Renal pelvis (tissue), 4 donors: ENCODE measurements around the gene STXBP5. TPM values are rescaled to one million over a fixed set of nuclear protein-coding genes. Genes with fewer than 3 reads are reported as not detected.
"Not testable (repeated sequence)": the region's sequence is repeated elsewhere in the genome, so short reads cannot be mapped to it uniquely, and the experiment has no call there.

Experiments
- DNase-seq: peaks from one replicate; pipeline ENCODE4 v3.0.0-alpha.2; 2013
- polyA plus RNA-seq, 3 donors: library from polyadenylated mRNA; unstranded; fragments of 120-200 nt; gene quantifications; one replicate each; pipeline ENCODE4 v1.2.1, GENCODE V29; 2013; ENCODE audit not compliant: insufficient read length in 3 of 3

STXBP5 gene
- polyA plus RNA-seq, 3 donors: 11.7 to 15.3 (median 12.6) TPM

GRCh38 chr6:147238906-147239305 lies 34.7 kb downstream of the STXBP5 start:
- no peak for DNase-seq

- no peak for DNase-seq
Measured at GRCh38 chr6:147244832-147245231, 40.6 kb downstream of the STXBP5 start.

- DNase-seq: no peak
Measured at GRCh38 chr6:147245693-147246092, 41.5 kb downstream of the STXBP5 start.

DNA sequence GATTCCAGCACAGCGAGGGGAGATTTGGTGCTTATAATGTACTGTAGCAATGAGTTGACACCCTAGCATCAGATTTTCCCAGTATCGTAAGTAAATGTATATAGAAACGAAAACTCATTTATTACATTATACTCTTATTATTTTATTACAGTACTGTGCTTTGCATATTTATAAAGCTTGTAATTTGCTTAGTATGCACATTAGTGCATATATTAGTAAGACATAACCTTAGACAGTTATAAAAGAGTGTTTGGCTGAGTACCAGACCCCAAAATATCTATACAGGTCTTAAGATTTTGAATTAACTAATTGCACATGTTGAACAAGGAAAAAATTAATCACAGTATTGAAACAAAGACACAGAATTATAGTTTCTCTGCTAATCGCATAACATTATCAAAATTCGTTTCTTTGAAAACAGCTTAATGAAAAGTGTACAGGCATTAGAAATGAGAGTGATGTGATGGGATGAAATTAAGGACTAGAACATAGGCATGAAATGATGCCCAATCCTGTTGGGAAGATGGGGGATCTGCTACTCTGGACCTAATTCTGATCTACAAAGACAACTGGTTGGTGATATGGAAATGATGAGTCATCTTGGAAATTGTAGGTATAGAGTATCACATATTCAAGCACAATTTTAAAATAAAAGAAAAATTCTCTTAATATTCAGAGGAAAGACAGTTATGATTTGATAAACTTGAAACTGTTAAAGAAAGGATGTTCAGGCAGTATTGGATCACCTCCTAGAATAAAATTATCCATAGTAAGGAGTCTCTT lies 42.8 kb downstream of the STXBP5 start:
- no peak for DNase-seq

DNA sequence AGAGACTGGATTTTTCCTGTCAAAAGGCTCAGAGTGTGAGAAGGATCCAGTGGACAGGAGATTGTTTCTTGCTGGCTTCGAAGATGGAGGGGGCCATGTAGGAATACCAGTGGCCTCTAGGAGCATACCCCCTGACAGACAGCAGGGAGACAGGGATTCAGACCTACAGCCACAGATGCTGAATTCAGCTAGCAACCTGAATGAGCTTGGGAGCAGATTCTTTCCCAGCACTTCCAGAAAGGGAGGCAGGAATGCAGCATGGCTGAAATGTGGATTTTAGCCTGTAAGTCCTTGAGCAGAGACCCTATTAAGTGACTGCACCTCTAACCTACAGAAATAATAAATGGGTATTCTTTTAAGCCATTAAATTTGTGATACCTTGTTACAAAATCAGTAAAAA lies 44.6 kb downstream of the STXBP5 start:
- DNase-seq: no peak

GRCh38 chr6:147251072-147251471 lies 46.9 kb downstream of the STXBP5 start:
- no peak for DNase-seq

- not testable (repeated sequence) for DNase-seq
Measured at GRCh38 chr6:147254929-147255473, 50.8 kb downstream of the STXBP5 start.

DNA sequence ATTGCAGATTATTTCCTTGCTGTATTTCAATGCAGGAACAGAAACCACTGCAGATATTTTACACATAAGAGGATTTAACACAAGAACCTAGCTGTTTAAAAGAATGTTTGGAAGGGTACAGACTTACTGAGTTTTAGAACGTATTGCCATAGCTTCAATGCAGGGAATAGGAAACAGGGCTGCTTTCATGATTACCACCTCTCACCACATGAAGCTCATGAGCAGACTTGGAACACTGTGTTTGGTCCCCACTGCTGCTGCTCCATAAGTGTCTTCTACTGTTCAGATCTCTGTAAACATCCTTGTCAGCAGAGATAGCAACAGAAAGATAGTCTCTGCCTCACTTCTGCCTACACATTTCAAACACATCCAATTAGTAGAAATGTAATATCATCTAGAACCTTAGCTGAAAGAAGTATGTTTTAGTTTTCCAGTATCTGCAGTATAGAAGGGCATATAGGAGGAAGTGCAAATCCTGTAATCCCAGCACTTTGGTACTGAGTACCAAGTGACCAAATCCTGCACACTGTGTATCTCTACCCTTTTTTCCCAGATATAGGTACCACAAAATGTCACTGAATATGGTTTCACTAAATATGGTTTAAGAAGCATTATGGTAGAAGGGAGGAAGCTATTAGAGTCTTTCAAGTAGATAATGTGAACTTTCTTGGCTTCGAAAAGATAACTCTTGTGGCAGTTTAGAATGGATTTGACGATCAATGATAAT lies 51.9 kb downstream of the STXBP5 start:
- DNase-seq: no peak

DNA sequence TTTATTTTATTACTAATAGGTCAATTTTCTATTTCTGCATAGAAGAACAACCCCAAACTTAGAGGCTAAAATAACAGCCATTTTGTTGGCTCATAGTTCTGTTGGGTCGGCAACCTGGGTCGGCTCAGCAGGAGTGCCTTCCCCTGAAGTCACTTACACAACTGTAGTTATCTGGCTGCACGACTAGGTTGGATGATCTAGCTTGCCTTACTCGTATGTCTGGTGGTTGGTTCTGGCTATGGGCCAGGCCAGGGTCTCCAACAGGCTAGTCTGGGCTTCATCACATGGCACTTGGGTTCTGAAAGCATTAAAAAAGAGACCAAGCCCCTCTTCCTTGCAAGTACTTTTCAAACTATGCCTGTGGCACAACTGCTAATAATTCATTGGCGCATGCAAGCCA lies 53.5 kb downstream of the STXBP5 start:
- DNase-seq: no peak

GRCh38 chr6:147260091-147260490 lies 55.9 kb downstream of the STXBP5 start:
- no peak for DNase-seq

DNA sequence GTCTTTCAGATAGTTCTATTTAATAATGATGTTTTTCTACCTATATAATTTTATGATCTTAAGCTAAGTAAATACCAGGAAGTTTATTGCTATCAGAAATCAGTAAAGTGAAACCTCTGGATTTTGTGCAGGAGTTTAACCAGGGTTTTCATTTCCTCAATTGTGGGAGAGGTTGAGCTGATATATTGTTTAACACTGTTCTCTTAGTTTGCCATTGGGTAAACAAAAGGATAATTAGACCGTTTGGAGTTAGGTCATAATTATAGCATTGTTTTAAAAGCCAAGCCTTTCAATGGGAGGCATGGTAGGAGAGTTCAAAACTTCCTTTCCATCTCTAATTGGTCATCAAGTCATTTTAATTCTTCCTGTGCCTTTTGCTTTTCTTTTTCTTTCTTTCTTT lies 58.7 kb downstream of the STXBP5 start:
- DNase-seq: no peak

DNA sequence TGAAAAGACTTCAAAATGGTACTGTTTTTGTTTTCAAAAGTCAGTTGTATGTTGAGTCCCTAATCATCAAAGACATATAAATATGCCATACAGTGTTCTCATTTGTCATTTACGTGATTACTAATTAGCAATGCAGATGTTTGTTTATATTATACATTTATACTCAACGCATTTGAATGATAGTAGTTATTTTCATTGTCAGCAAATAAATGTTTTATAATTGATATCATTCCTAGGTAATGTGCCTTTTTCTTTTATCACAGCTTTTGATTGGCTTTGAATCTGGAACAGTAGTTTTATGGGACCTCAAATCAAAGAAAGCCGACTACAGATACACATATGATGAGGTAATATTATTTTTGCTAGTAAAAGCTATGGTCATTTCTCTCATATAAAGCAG lies 62.6 kb downstream of the STXBP5 start:
- DNase-seq: no peak

- DNase-seq: no peak
Measured at GRCh38 chr6:147267658-147268057, 63.4 kb downstream of the STXBP5 start.

DNA sequence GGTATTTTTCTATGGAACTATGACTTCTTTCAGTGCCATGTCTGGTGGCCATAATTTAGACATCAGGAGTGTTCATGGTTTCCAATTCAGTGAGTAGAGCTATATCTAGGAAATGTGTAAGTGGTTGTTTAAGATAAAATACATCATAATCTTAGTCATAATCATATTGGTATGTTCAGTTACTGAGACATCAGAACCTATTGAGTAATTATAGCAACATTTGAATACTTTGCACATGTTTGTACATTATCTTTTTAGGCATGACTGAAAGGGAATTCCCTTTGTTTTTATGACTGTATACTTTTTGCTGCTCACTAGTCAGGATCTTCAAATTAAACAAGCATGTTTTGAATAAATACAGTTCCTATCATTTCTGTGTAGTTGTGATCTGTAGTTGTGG lies 64.0 kb downstream of the STXBP5 start:
- DNase-seq: no peak

GRCh38 chr6:147274012-147274411 lies 69.8 kb downstream of the STXBP5 start:
- no peak for DNase-seq

DNA sequence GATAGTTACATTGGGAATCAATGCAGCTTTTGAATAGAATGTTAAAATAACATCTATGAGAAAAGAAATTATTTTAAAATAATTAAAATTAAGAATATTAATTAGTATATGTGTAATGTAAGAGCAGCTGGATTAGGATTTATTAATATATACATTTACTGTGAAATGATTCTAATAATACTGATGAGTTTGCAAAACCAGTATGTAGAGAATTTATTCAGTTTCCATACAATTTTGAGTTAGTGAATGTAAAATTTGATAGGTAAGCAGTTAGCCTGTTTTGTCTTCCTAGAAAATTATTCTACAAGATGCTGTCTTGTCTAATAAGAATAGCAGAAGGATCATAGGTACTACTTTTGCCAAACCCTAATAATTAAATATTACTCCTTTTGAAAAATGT lies 70.6 kb downstream of the STXBP5 start:
- DNase-seq: no peak

DNA sequence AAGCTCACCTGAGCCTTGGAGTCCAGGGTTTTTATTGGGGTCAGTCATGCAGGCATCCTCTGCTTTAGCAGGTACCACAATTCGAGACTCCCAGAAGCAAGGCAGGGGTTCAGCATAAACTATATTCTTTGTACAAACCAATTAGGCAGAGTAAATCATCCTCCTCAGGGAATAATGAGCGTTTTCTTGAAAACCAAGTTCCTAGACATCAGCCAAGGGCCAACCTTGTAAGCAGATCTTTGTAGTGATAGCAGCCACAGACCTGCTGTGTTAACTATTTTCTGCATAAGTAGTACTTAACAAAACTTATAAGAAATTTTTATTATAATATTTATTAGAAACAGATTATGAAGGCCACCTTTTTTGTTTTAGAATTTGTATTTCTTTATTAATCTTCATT lies 74.7 kb downstream of the STXBP5 start:
- no peak for DNase-seq

- DNase-seq: no peak
Measured at GRCh38 chr6:147279427-147279826, 75.2 kb downstream of the STXBP5 start.

DNA sequence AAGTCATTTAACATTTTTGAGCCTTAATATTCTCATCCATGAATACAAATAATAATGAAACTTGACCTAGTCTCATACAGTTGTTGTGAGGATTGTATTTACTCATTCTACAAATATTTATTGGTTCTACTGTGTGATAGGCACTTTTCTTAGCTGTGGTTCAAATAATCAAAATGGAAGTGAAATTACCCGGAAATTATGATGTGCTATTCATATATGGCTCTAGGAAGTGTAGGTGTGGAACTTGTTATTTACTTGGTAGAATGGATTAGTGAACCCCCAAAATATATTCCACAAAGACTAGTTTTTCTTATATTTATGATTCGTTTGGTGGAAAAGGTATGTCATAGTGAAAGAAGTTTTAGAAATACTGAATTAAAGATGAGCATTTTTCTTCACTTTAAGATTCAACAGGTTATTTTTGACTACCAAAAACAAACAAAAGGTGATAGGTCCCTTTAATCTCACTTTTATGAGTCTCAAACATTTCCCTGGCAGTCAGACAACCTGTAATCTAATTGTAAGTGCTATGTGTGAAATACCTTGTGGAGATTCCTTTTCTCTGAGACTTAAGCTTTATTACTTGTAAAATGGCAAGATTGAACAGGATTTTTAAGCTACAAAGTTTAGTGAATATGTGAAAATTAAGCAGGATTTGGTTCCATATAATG lies 77.8 kb downstream of the STXBP5 start:
- DNase-seq: no peak

- no peak for DNase-seq
Measured at GRCh38 chr6:147282566-147282959, 78.3 kb downstream of the STXBP5 start.

- peak; percentile 69 for DNase-seq
Measured at GRCh38 chr6:147283460-147283859, 79.2 kb downstream of the STXBP5 start.

GRCh38 chr6:147285087-147285855 lies 81.1 kb downstream of the STXBP5 start:
- peak; percentile 24 for DNase-seq
